Right kidney (tissue), 1 donor: Measurements from ENCODE around the gene TSPAN12.
"Not testable (repeated sequence)": the region's sequence is repeated elsewhere in the genome, so short reads cannot be mapped to it uniquely, and the experiment has no call there.

Experiments used
- DNase-seq: peaks from one replicate; pipeline ENCODE4 v3.0.0-alpha.2; 2016

TSPAN12 gene

DNA sequence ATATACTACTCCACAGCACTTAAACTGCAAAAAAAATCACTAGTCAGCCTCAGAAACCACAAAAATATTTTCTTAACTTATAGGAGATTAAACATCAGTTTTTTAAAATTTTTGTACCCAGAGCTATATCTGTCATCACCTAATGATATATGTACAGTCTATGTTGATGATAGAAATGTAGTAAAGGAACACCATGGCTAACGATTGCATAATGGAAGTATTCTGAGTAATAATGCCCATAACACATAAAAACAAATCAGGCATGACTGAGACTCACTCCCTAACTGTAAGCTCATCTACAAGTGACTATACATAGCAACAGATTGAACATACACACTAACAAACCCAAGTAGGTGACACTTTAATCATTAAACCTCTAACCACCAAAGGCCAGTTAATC, 51.3 kb downstream of the TSPAN12 start:
- no peak for DNase-seq

DNA sequence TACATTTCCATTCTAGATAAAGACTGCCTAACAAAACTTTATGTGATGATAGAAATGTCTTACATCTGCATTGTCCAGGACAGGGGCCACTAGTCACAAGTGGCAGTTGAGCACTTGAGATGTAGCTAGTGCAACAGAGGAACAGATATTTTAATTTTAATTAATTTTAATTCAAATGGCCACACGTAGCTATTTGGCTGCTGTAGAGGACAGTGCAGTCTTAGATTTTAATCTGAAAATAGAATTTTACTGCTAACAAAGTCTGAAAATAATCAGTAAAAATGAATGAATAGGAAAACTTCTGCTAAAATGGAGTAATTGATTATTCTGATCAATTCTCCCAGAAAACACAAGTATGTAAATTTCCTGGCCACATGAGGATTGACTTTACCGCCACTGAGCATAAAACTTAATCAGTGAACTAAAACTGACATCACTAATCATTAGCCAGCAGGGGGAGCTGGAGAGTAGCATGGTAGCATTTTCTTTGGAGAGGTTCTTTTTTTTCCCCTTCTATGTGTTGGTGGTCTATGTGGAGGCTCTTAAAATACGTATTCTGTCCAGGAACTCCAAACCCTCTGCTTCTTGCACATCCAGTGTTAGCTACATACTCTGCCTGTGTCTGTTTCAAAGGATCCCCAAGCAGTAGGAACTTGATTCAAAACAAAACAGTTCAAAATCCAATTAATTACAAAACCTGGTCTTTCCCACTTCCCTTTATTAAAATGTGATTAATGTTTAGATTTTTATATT, 52.1 kb downstream of the TSPAN12 start:
- DNase-seq, result peak; percentile 22

DNA sequence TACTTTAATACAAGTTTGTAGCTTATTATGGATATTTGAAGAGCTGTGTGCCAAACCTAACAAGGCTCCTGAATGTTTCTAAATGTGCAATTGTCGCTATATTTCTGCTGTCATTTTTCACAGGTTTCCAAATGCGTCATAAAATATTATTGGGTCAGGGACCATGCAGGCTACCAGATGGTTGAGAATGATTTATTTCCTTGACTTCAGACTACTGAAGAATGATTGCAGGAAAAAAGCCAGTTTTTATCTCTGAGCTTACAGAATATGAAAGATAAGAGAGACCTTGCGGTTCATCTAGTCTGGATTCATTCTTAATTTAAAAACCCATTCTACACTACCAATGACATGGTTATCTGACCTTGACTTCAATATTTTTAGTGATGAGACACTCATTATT, 55.2 kb downstream of the TSPAN12 start:
- DNase-seq, result no peak

DNA sequence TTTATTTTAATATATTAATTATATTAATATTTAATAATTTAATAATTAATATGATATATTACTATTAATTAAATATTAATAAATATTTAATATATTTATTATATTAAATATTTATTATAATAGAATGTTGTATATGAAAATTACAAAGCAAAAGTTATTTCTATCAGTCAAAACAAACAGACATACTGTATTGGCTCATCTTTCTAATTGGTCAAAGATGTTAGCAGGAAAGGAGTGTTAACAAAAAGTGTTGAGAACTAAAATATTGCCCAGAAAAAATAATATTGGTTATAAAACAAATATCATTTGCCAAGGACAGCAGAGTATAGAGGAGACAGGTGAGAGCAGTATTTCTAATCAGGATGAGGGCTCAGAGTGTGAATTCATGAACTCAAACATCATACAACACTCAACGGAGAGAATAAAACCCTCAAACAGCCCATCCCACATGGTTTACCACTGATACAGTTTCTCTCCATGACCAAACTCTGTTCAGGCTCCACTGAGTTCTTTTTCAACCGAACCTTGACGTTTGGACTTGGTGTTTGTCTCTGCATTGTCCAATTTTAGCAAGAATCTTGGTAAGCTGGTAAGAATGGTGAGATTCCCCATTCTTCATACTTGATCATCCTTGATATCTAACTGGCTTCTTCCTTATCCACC, 58.0 kb downstream of the TSPAN12 start:
- DNase-seq, result no peak

DNA sequence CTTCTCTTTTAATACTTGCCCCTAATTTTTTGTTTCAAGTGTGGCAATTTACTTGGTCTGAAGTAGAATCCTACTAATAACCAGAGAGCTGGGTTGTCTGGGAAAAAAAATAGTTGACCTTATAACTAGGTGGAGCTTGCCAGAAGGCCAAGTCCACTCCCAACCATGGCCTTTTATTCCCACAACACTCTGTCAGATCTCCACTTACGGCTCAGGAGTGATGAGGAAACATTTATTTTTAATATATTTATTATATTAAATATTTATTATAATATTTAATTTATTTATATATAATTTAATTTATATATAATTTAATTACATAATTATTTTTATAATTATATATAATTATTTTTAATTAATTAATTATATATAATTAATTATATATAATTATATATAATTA, 58.8 kb downstream of the TSPAN12 start:
- DNase-seq, result no peak

DNA sequence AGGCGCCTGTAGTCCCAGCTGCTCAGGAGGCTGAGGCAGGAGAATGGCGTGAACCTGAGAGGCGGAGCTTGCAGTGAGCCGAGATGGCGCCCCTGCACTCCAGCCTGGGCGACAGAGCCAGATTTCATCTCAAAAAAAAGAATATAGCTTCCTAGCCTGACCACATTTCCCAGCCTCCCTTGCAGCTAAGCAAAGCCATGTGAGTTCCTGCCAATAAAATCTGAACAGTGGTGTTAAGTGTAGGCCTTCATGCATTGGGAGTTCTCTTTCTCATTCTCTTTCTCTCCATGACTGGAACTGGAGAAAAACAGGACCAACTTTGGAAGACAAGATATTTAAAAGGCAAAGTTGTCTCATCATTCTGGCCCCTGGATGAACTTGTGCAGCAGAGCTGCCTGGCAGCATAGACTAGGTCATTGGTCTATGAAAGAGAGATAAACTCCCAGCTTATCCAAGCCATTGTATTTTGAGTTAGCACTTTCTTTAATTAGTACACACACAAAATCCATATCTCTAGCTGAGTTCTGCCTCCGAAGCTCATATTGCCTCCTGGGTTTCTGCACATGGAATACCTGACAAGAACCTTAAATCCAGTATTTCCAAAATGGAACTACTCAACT, 60.8 kb downstream of the TSPAN12 start:
- no peak for DNase-seq

DNA sequence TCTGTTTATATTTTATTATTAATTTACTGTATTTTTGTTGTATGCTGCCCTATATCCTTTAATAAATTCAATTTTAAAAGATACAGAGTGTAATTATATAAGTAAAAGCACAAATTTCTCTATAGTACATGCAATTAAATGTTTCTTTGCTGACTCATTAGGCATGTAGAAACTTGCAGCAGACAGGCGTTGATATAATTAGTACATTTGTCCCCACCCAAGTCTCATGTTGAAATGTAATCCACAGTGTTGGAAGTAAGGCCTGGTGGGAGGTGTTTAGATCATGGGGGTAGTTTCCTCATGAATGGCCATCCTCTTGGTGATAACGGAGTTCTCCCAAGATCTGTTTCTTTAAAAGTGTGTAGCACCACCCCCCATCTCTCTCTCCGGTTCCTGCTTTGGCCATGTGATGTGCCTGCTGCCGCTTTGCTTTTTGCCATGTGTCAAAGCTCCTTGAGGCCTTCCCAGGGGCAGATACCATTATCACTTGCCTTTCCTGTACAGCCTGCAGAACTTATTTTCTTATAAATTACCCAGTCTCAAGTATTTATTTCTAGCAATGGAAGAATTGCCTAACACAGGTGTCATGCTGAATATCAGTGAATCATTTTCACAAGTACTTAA, 63.7 kb downstream of the TSPAN12 start:
- DNase-seq, result no peak

DNA sequence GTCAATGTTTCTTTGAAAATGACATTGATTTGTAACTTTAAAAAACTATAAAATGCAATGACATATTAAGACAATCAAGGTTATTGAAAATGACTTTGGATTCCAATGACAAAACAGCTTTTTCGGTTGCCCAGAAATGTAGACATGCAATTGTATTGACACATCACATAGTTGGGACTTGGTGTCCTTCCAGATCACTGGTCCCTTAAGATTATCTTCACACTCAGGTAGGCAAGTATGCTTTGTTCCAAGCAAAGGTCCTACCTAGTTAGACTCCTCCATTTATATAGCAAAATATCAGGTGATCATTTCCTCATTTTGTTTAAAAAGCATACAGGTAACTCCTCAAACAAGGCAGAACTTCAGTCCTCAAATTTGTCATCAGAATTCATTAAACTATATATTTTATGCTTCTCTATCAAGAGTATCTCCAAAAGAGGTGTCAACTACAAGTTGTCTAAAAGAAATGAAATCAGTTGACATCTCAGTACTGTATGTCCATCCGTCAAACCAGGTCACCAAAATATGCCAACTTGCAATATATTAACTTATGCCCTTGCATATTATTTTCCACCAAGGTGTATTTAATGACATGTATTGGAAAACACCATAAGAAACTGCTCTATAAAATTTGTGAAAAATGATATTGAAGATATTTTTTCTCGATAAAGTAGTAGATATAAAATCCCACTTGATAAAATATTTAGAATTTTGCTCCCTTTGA, 64.6 kb downstream of the TSPAN12 start:
- DNase-seq, result no peak

DNA sequence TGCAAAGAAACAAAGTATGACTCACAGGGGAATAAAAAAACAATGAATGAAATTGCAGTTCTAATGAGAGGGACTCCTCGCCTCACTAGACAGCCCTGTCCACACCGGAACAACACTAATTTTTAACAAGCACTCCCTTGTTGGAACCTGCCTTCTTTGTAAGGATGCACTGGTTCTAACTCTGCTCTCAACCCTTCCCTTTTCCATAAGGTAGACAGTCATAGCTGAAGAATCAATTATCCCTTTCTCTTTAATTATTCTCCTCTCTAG, 65.1 kb downstream of the TSPAN12 start:
- DNase-seq, result no peak

DNA sequence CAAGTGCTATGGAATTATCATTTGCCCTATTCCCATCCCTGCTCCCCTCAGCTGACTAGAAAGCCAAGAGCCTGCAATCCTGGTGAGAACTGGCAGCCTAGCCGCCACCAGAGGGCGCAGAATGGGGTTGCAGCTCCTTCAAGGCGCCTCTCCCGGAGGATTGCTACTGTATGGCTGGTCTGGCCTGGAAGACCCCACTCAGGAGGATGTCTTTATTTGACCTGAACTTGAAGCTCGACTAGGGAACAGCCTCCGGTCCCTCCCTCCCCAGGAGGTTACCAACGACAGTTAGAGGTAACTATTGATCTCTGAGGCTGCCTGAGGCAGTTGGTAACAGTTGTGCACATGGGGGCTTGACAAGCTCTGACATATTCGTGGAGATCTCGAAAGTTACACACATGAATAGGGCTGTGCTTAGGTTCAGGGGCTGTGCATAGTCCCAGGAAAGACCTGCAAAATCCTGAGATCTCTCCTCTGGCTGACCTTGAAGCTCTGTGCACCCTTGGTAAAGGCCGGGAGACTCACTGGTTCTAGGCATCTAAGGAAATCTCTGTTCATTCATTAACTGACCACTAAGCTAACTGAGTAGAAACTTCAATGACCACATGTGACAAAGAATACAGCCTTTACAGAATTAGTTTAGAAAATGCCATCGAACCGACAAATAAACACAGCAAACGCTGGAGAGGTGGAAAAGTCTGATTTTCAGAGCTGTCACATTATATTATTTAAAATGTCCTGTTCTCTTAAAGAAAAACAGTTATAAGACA, 65.7 kb downstream of the TSPAN12 start:
- peak; percentile 53 for DNase-seq

DNA sequence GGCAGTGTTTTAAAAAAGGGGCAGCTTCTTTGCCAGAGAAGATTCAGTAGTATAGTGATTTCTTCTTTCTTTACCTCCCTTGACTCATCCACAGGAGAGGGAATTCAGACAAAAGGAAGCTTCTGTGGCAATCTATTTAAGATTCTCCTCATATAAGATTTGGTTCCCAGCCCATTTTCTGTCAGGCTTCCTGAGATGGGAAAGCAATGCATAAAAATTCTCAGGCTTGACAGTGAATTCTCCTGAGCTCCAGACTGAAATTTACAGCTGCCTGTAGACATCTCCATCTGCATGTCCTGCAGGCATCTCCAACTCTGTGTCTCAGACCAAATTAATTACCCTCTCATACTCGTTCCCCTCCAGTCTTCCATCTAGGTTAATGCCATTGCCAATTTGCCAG, 72.8 kb downstream of the TSPAN12 start:
- DNase-seq, result no peak

DNA sequence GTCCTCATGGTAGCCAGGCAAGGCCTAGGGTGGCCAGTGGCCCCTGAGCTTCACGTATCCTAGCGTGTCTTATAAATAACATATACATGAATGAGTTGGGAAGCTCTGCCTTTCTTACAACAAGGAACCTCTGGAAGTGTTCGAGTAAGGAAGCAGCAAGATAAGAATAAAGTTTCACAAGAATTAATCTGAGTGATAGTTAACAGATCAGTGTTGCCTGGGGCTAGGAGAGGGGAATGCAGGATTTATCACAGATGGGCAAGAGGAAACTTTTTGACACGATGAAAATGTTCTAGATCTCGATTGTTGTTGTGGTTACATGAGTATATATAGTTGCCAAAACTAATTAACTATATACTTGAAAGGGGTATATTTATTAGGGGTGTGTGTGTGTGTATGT, 74.2 kb downstream of the TSPAN12 start:
- no peak for DNase-seq

DNA sequence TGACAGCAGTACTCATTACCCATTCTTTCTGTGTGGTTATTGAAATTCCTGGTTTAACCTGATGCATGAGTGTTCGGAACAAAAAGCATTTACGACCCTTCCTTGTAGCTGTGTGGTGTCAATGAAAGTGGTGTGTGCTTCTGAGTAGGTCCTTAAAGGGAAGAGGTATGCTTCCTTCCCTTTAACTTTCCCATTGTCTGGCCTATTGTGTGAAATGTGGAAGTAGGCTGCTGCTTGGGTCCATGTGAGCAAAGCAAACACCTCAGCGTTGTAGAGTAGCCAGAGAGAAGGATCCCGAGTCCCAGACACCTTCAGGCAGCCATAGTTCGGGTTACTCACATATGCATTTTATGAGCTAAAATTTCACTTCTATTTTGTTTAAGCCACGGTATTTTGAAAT, 74.7 kb downstream of the TSPAN12 start:
- no peak for DNase-seq

DNA sequence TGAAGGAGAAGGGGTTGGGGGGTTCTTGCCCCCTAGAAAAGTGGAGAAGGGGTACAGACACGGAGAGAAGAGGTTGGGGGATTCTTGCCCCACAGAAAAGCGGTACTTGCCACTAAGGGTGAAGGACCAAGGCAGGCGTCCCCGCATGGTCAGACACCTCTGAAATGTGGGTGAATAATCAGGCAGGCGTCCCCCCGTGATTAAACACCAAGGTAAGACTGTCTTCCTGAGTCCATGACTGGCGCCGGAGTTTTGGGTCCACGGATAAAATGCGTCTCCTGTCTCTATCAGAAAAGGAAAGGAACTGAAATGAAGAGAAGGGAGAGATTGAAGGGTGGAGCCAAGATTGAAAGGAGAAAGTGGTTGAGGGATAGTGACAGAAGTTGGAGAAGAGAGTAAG, 76.0 kb downstream of the TSPAN12 start:
- DNase-seq, result not testable (repeated sequence)

DNA sequence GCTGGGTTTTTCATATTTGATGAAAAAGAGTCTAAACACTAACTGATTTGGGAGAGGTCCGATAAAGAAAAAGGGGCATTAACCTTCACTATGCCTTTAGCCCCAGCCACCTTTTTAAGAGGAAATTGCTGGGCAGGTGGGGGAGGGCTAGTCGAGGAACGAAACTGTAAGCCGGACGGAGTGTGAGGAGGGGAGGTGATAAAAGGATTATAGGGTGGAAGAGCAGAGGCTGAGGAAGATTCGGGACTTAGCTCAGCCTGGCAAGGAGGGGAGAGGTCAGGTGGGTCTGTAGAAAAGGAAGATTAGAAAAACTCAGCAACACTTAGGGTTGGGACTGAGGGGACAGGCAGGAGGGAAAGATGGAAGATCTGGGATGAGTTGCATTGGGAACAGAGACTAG, 77.0 kb downstream of the TSPAN12 start:
- no peak for DNase-seq

DNA sequence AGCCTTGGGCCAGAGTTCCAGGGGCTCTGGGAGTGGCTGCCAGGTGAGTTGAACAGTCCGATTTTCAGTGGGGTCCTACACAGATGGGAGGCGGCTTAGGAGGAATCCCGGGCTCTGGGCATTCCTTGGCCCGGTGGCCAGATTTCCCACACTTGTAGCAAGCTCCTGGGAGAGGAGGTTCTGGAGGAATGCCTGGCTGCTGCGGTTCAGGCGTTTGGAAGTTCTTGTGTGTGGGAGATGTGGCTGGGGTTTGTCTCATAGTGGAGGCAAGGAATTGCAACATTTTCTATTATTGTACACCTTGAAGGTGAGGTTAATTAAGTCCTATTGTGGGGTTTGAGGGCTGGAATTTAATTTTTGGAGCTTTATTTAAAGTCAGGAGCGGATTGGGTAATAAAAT, 77.5 kb downstream of the TSPAN12 start:
- DNase-seq, result not testable (repeated sequence)

DNA sequence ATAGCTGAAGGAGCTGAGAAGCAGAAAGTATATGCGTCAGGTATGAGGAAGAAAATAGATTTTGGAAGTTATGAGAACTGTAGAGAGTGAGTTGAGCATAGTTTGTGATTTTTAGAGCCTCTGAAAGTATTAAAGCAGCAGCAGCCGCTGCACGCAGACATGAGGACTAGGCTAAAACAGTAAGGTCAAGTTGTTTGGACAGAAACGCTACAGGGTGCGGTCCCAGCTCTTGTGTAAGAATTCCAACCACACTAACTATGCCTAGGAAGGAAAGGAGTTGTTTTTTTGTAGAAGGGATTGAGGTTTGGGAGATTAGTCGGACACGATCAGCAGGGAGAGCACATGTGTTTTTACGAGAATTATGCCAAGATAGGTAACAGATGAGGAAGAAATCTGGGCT, 78.9 kb downstream of the TSPAN12 start:
- not testable (repeated sequence) for DNase-seq

DNA sequence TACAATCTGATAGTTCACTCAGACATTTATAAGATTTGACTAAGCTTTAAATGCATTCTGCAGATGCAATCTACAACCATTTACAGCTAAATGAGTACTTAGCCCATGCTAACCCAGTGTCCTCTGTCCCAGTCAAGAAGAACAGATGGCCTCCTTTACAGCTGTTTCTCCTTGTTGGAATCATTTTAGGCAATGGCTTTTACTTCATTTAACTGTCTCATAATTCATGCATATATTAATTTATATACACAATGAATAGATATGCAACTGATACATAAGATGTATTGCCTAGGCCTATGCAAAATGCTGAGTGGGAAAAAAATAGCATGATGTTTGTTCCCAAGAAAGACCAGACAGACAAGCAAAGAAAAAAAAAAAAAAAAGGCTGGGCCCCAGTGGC, 82.2 kb downstream of the TSPAN12 start:
- DNase-seq, result no peak

DNA sequence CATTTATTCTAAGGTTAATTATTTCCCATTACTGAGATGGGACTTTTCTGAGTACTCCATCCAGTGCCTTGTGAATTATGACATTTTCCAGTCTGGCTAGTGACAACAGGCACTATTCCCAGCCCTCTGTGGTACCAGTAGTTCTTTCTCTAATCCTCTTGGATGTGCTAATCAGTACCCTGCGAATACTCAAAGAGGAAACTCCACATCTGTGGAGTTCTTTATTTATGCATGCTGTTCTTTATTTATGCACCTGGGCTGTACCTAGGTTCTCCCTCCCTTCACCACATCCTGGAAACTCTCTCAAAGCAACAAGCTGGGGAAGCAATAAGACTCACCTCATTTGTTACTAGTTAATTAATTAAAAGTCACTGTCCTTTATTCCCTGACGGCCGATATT, 83.5 kb downstream of the TSPAN12 start:
- DNase-seq, result no peak

DNA sequence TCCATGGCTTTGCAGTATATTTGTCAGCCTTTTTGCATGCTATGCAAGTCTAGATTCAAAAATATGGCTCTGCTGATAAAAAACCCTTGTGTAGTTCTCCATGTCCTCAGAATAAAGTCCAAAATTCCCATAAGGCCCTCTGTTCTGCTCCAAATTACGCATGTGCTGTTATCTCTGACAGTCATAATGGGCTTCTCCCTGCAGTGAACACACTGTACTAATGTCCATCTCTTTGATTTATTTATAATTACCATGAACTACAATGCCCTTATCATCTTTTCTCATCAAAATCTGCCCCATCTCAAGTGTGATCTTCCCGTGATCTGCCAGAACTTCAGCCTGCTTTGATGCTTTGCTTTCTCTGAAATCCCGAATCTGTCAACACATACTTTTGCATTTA, 87.7 kb downstream of the TSPAN12 start:
- no peak for DNase-seq

DNA sequence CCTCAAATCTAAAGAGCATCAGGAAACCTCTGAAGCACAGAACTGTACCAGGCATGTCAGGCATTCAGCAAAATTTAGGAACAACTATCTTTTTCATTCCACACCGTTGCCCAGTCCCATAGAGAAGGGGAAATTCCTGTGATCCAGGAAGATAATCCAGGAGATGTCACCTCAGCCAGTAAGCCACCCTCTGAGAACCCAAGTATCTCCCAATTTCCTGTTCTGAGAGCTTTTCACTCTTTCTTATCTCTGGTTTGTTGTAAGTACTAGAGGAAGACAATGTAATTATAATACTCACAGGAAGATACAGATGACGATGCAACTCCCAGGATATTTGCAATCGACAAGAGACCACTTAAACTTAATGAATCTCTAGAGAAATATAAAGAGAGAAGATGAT, 97.1 kb downstream of the TSPAN12 start:
- DNase-seq, result no peak

DNA sequence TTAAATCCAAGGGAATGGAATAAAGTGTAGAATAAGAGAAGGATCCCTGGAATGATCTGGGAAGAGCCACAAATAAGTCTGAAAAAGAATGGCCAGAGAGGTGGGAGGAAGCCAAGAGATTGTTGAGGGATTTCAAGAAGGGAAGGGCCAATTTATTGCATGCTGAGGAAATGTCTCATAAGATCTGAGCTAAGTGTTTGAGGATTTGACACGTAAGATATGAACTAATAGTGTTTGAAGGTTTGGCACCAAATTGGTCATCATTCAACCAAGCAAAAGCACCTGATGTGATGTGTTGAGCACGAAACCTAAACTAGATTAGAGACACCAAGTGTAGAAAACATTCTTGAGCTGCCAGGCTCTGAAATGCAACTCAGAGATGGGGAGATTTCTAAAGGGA, 97.9 kb downstream of the TSPAN12 start:
- DNase-seq, result no peak
